Gastrocnemius medialis (tissue), 4 donors: ENCODE results near the gene FUNDC1. TPM values are rescaled to one million over a fixed set of nuclear protein-coding genes. Genes with fewer than 3 reads are reported as not detected.

ENCODE experiments used
- ATAC-seq, 2 donors: fragments of 150-250 bp; one replicate each; pipeline ENCODE4 v1.9.1; 2016
- DNase-seq, 2 donors: peaks; one replicate each; pipeline ENCODE4 v3.0.0-alpha.2; 2019
- H3K27ac ChIP-seq, 4 donors: fragments of 200-600 bp; sonication (generic); 1 replicate in 1 of 4; 2 replicates in 3 of 4; pipeline ENCODE4 v1.5.1; 2016 to 2018; ENCODE audit warnings: mild to moderate bottlenecking in 2 of 4, moderate library complexity in 1 of 4
- H3K27me3 ChIP-seq, 3 donors: fragments of 200-600 bp; sonication (generic) in 2 of 3; 1 replicate in 1 of 3; 2 replicates in 2 of 3; pipeline versions ENCODE4 v1.5.1 to v1.6.0; 2016 to 2019; ENCODE audit warnings: mild to moderate bottlenecking in 1 of 3, moderate library complexity in 1 of 3
- H3K36me3 ChIP-seq, 2 donors: fragments of 200-600 bp; sonication (generic) in 1 of 2; one replicate each; pipeline ENCODE4 v1.5.1; 2017 to 2018
- H3K4me1 ChIP-seq, 2 donors: fragments of 200-600 bp; sonication (generic) in 1 of 2; one replicate each; pipeline ENCODE4 v1.5.1; 2016 to 2017; ENCODE audit warnings: mild to moderate bottlenecking in 2 of 2
- H3K4me3 ChIP-seq, 4 donors: fragments of 200-600 bp; sonication (generic) in 3 of 4; 1 replicate in 1 of 4; 2 replicates in 3 of 4; pipeline ENCODE4 v1.5.1; 2016 to 2019; ENCODE audit warnings: mild to moderate bottlenecking in 2 of 4
- H3K9me3 ChIP-seq, 3 donors: fragments of 200-600 bp; sonication (generic) in 2 of 3; 1 replicate in 1 of 3; 2 replicates in 2 of 3; pipeline ENCODE4 v1.5.1; 2016 to 2019
- POLR2A ChIP-seq, 2 donors: fragments of 450-650 bp; IDR thresholded peaks; one replicate each; pipeline ENCODE4 v1.6.1; 2017; ENCODE audit warnings: antibody characterized with exemption in 2 of 2, mild to moderate bottlenecking in 2 of 2, moderate library complexity in 2 of 2
- in situ Hi-C, 4 donors: fragments of 200-750 bp; cut with MboI; loops; one replicate each; pipeline versions ENCODE4 v1.15.0 to v1.8.0; 2017; ENCODE audit warnings: low sequenced_read_pairs in 4 of 4
- intact Hi-C: fragments of 100-400 bp; cut with DNase I; formaldehyde crosslinking; loops from one replicate; pipeline ENCODE4 v1.15.1; 2023; ENCODE audit warnings: low total_unique reads
- total RNA-seq, 4 donors: library from RNA; depleted of rRNA; stranded (reverse); fragments of >200 nt; gene quantifications; one replicate each; pipeline versions ENCODE4 v1.1.0 to v1.2.3, GENCODE V29; 2016
- TF ChIP-seq, protein P1 (sequence below), 5 experiments: fragments of 450-650 bp in 3 of 5; fragments of 200-600 bp in 2 of 5; sonication (generic) in 2 of 5; IDR thresholded peaks in 4 of 5; conservative IDR thresholded peaks in 1 of 5; 1 replicate in 4 of 5; 2 replicates in 1 of 5; pipeline ENCODE4 v1.5.1; 2016 to 2019; ENCODE audit warnings: antibody characterized with exemption in 5 of 5, mild to moderate bottlenecking in 3 of 5, moderate library complexity in 3 of 5

Gene FUNDC1
- total RNA-seq, 4 donors from 2014 or later, result 3.5 to 17.0 (median 6.2) TPM

- DNase-seq (no peak), ATAC-seq (no peak)
- in situ Hi-C loops, result no loop called here
- no peaks in the 10 kb centered on the region for H3K9me3 ChIP-seq
- peaks cover 5 to 12% of the 10 kb centered on the region in 2 donors for H3K4me1 ChIP-seq
- intact Hi-C loops, result loop anchor here (5.0 kb wide), 1 partner anchor 328 kb away; the partner anchor contains the start of gene KDM6A
- TF ChIP-seq, protein P1, sequence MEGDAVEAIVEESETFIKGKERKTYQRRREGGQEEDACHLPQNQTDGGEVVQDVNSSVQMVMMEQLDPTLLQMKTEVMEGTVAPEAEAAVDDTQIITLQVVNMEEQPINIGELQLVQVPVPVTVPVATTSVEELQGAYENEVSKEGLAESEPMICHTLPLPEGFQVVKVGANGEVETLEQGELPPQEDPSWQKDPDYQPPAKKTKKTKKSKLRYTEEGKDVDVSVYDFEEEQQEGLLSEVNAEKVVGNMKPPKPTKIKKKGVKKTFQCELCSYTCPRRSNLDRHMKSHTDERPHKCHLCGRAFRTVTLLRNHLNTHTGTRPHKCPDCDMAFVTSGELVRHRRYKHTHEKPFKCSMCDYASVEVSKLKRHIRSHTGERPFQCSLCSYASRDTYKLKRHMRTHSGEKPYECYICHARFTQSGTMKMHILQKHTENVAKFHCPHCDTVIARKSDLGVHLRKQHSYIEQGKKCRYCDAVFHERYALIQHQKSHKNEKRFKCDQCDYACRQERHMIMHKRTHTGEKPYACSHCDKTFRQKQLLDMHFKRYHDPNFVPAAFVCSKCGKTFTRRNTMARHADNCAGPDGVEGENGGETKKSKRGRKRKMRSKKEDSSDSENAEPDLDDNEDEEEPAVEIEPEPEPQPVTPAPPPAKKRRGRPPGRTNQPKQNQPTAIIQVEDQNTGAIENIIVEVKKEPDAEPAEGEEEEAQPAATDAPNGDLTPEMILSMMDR (IDR thresholded peaks at IDR 0.05 in 4 of 5, conservative IDR thresholded peaks at IDR 0.05 in 1 of 5), result no peak
- no peak for TF ChIP-seq POLR2A (IDR thresholded peaks at IDR 0.05)
- no peaks in the 10 kb centered on the region for H3K36me3 ChIP-seq
- no peaks in the 10 kb centered on the region for H3K27me3 ChIP-seq
- H3K27ac ChIP-seq, result no peak overlapping the region
- no peak overlapping the region for H3K4me3 ChIP-seq
These were observed 1.4 kb upstream of the FUNDC1 start for GRCh38 chrX:44544036-44544435.

DNA sequence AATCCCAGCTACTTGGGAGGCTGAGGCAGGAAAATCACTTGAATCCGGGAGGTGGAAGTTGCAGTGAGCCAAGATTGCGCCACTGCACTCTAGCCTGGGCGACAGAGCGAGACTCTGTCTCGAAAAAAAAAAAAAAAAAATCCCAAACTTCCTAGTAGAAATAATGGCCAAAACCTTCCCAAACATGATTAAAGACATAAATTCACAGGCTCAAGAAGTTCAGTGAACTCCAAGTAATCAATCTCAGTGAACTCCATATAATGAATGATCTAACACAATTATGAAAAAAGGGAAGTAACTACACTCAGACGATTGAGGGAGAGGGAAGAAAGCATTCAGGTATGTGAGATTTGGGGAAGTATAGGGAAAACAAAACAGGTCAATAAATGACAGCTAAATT is 6.5 kb downstream of the FUNDC1 start:
- Histone ChIP-seq H3K27me3 (no peaks in the 10 kb centered on the region), H3K36me3 (no peaks in the 10 kb centered on the region), H3K9me3 (no peaks in the 10 kb centered on the region), H3K4me3 (no peak overlapping the region), H3K4me1 (peaks cover 0 to 2% of the 10 kb centered on the region in 2 donors), H3K27ac (no peak overlapping the region)
- TF ChIP-seq, protein P1 (IDR thresholded peaks at IDR 0.05 in 4 of 5, conservative IDR thresholded peaks at IDR 0.05 in 1 of 5), result no peak
- no peak for TF ChIP-seq POLR2A (IDR thresholded peaks at IDR 0.05)
- DNase-seq (no peak), ATAC-seq (no peak)
- in situ Hi-C loops (no loop called here), intact Hi-C loops (no loop called here)

DNA sequence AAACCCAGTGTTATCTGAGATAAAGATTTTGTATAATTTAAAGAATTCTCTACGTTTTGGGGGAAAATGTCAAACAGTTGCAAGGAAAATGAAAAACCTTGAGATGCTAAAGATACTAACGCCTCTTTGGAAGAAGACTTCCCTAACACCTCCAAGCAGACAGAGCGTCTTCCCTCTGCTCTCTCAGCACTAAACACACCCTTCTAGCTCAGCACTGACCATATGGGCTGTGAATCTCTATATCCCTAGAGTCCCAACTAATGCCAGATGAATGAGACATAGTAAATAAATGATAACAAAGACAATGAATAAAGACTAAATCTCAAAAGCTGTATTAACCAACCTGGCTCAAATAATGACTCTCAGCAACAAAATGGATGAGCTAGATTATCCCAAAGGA is 13.3 kb downstream of the FUNDC1 start:
- no peak for ATAC-seq
- Histone ChIP-seq H3K27me3 (no peaks in the 10 kb centered on the region), H3K27ac (no peak overlapping the region), H3K4me1 (no peaks in the 10 kb centered on the region), H3K36me3 (no peaks in the 10 kb centered on the region), H3K9me3 (no peaks in the 10 kb centered on the region), H3K4me3 (no peak overlapping the region)
- no peak for TF ChIP-seq POLR2A (IDR thresholded peaks at IDR 0.05)
- TF ChIP-seq, protein P1 (IDR thresholded peaks at IDR 0.05 in 4 of 5, conservative IDR thresholded peaks at IDR 0.05 in 1 of 5), result no peak
- in situ Hi-C loops (no loop called here), intact Hi-C loops (no loop called here)
- no peak for DNase-seq

DNA sequence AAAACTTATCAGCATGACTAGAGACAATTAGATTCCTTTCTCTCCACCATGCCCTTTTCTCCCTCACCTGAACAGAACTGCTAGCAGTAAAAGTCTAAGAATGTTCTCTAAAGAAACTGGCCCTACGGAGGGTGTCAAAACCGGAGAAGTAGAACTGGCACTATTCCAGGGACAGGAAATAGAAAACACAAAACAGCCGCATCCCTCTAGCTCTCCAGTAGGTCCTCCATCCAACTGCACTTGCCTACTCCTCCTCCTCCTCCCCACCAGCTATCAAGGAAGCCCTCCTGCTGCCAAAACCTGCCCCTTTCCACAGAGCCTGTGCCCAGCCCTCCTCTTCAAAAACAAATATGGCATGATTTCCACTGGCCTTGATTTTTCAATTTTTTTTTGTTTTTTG is 28.4 kb downstream of the FUNDC1 start:
- intact Hi-C loops, result no loop called here

More for the DNA sequence above, 28.4 kb downstream of the FUNDC1 start:
- Histone ChIP-seq H3K36me3 (no peaks in the 10 kb centered on the region), H3K4me1 (no peaks in the 10 kb centered on the region), H3K27me3 (no peaks in the 10 kb centered on the region), H3K27ac (no peak overlapping the region), H3K9me3 (no peaks in the 10 kb centered on the region), H3K4me3 (no peak overlapping the region)
- in situ Hi-C loops, result no loop called here
- no peak for DNase-seq
- TF ChIP-seq, protein P1 (IDR thresholded peaks at IDR 0.05 in 4 of 5, conservative IDR thresholded peaks at IDR 0.05 in 1 of 5), result no peak
- no peak for TF ChIP-seq POLR2A (IDR thresholded peaks at IDR 0.05)
- no peak for ATAC-seq
